Stomach (tissue), 9 donors: ENCODE results near the gene C10orf90. TPM values are rescaled to one million over a fixed set of nuclear protein-coding genes. Genes with fewer than 3 reads are reported as not detected.

Experiments used
- DNase-seq, 2 donors: peaks; one replicate each; pipeline versions ENCODE4 v3.0.0 to v3.0.0-alpha.2; 2013 to 2019
- H3K27ac ChIP-seq, 5 donors: fragments of 200-600 bp in 4 of 5; sonication (generic) in 4 of 5; one replicate each; pipeline ENCODE4 v1.5.1; 2013 to 2019; ENCODE audit warnings: mild to moderate bottlenecking in 1 of 5, moderate library complexity in 1 of 5
- H3K27me3 ChIP-seq, 3 donors: fragments of 200-600 bp; sonication (generic); one replicate each; pipeline ENCODE4 v1.5.1; 2017 to 2019; ENCODE audit warnings: mixed run types in 1 of 3
- H3K36me3 ChIP-seq, 4 donors: fragments of 200-600 bp; sonication (generic); 1 replicate in 3 of 4; 2 replicates in 1 of 4; pipeline ENCODE4 v1.5.1; 2016 to 2019
- H3K4me1 ChIP-seq, 4 donors: fragments of 200-600 bp; sonication (generic); one replicate each; pipeline ENCODE4 v1.5.1; 2016 to 2019
- H3K4me3 ChIP-seq, 4 donors: fragments of 200-600 bp; sonication (generic) in 3 of 4; one replicate each; pipeline ENCODE4 v1.5.1; 2016 to 2019; ENCODE audit warnings: mild to moderate bottlenecking in 1 of 4
- H3K9me3 ChIP-seq, 4 donors: fragments of 200-600 bp; sonication (generic); one replicate each; pipeline ENCODE4 v1.5.1; 2016 to 2019
- EP300 ChIP-seq: sonication (generic); formaldehyde crosslinking; IDR thresholded peaks from one replicate; pipeline ENCODE4 v1.6.1; 2017; ENCODE audit warnings: antibody characterized with exemption
- POLR2A ChIP-seq, 4 donors: fragments of 450-650 bp; IDR thresholded peaks; one replicate each; pipeline ENCODE4 v1.6.1; 2016; ENCODE audit warnings: antibody characterized with exemption in 4 of 4, control low read depth in 2 of 4, mild to moderate bottlenecking in 1 of 4, moderate library complexity in 1 of 4
- POLR2AphosphoS5 ChIP-seq, 3 donors: sonication (generic); formaldehyde crosslinking; IDR thresholded peaks; one replicate each; pipeline ENCODE4 v1.6.1; 2016; ENCODE audit warnings: antibody characterized with exemption in 3 of 3
- WGBS, 5 donors: extraction: QIAGEN DNeasy Blood & Tissue Kit in 3 of 5; methylation state at CpG; one replicate each; pipeline versions ENCODE4 v1.1.5 to v1.1.7; 2013 to 2018; 5-methylcytosine and 5-hydroxymethylcytosine counted together
- intact Hi-C: fragments of 100-400 bp; cut with DNase I; formaldehyde crosslinking; loops from one replicate; pipeline ENCODE4 v1.15.1; 2023; ENCODE audit warnings: low total_unique reads
- polyA plus RNA-seq, 3 donors: library from polyadenylated mRNA; stranded (reverse); fragments of 200-250 nt; gene quantifications; one replicate each; pipeline ENCODE4 v1.2.3, GENCODE V29; 2013
- total RNA-seq, 5 donors: library from RNA; depleted of rRNA; stranded (reverse); fragments of >200 nt; gene quantifications; one replicate each; pipeline versions ENCODE4 v1.1.0 to v1.2.3, GENCODE V29; 2014 to 2016
- TF ChIP-seq, protein P1 (sequence below), 7 experiments: fragments of 450-650 bp in 4 of 7; fragments of 200-600 bp in 3 of 7; sonication (generic) in 3 of 7; IDR thresholded peaks; one replicate each; pipeline ENCODE4 v1.5.1; 2016 to 2019; ENCODE audit warnings: antibody characterized with exemption in 7 of 7, control low read depth in 2 of 7, mild to moderate bottlenecking in 1 of 7
- donor health status: healthy with polysubstance abuse.
- donor health status: Bipolar disorder and iron deficiency.
- donor health status: healthy.

The C10orf90 gene
- total and polyA plus RNA-seq, 8 donors, result not detected

DNA sequence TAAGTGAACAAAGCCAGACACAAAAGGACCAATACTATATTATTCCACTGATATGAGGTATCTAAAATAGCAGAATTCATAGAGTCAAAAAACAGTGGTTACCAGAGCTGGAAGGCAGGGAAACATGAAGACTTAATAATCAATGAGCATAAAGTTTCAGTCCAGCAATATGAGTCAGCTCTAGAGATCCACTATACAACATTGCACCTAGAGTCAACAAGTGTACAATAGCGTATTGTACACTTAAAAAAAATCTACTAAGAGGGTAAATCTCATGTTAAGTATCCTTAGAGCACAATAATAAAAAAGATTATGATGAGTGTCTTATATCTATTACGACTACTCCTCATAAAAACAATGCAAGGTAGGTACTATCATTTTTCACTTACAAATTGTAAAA lies 36.1 kb downstream of the C10orf90 start:
- TF ChIP-seq POLR2A (IDR thresholded peaks at IDR 0.05) (no peak), POLR2AphosphoS5 (IDR thresholded peaks at IDR 0.05) (no peak), EP300 (no peak)
- TF ChIP-seq, protein P1, sequence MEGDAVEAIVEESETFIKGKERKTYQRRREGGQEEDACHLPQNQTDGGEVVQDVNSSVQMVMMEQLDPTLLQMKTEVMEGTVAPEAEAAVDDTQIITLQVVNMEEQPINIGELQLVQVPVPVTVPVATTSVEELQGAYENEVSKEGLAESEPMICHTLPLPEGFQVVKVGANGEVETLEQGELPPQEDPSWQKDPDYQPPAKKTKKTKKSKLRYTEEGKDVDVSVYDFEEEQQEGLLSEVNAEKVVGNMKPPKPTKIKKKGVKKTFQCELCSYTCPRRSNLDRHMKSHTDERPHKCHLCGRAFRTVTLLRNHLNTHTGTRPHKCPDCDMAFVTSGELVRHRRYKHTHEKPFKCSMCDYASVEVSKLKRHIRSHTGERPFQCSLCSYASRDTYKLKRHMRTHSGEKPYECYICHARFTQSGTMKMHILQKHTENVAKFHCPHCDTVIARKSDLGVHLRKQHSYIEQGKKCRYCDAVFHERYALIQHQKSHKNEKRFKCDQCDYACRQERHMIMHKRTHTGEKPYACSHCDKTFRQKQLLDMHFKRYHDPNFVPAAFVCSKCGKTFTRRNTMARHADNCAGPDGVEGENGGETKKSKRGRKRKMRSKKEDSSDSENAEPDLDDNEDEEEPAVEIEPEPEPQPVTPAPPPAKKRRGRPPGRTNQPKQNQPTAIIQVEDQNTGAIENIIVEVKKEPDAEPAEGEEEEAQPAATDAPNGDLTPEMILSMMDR (IDR thresholded peaks at IDR 0.05), result no peak

GRCh38 chr10:126632705-126633104 lies 37.8 kb downstream of the C10orf90 start:
- intact Hi-C loops, result no loop called here
- no peaks in the 10 kb centered on the region for H3K27me3 ChIP-seq
- 72 to 79% (median 77%) methylated on average over 4 of the region's 4 CpGs for WGBS, 5 donors

More for the DNA sequence above, 36.1 kb downstream of the C10orf90 start:
- no peaks in the 10 kb centered on the region for H3K4me1 ChIP-seq
- 74 to 86% (median 82%) methylated on average over 2 of the region's 2 CpGs for WGBS, 5 donors
- intact Hi-C loops, result no loop called here
- H3K27ac ChIP-seq, result no peak overlapping the region
- no peak overlapping the region for H3K4me3 ChIP-seq
- H3K36me3 ChIP-seq, result no peaks in the 10 kb centered on the region
- DNase-seq, result no peak
- H3K9me3 ChIP-seq, result no peaks in the 10 kb centered on the region
- H3K27me3 ChIP-seq, result no peaks in the 10 kb centered on the region

DNA sequence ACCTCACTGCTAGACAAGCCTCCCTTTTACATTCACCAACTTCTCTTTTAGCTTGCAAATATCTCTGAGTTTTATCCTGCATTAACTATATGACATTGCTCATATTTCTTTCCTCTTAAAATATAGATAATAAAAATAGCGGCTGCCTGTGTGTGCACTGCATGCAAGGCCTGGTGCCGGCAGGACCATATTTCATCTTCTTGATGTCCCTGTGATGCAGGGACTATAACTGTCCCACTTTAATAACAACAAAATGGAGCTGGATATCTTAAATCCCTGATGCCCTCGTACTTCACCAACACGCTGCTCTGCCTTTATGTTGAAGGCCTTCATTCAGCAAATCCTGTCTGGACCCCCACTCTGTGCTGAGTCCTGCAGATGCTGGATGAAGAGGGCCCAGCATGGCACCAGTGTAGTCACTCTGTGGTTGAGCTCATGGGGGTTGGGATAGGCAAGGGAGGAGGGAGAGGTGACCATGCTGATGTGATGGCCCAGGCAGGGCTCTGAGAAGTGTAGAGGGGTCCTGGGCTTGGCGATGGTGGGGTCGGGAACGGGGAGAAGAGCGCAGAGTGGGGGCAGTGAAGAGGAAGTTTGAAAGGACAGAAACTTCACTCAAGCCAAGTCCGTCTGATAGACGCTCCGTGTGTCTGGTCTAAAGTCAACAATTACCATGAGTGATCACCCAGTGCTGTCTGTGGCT lies 40.4 kb downstream of the C10orf90 start:
- H3K4me3 ChIP-seq, result no peak overlapping the region
- H3K4me1 ChIP-seq, result no peaks in the 10 kb centered on the region
- H3K27me3 ChIP-seq, result no peaks in the 10 kb centered on the region
- TF ChIP-seq POLR2AphosphoS5 (IDR thresholded peaks at IDR 0.05) (no peak), EP300 (no peak), POLR2A (IDR thresholded peaks at IDR 0.05) (no peak)
- TF ChIP-seq, protein P1 (IDR thresholded peaks at IDR 0.05), result no peak
- no peaks in the 10 kb centered on the region for H3K9me3 ChIP-seq
- no peaks in the 10 kb centered on the region for H3K36me3 ChIP-seq
- H3K27ac ChIP-seq, result no peak overlapping the region
- DNase-seq, result no peak
- WGBS, 5 donors, result 74 to 84% (median 79%) methylated on average over 11 of the region's 11 CpGs
- intact Hi-C loops, result no loop called here

More at GRCh38 chr10:126632705-126633104, 37.8 kb downstream of the C10orf90 start:
- H3K4me3 ChIP-seq, result no peak overlapping the region
- H3K36me3 ChIP-seq, result no peaks in the 10 kb centered on the region
- TF ChIP-seq, protein P1 (IDR thresholded peaks at IDR 0.05), result no peak
- no peak for TF ChIP-seq POLR2AphosphoS5 (IDR thresholded peaks at IDR 0.05)
- TF ChIP-seq EP300, result no peak
- TF ChIP-seq POLR2A (IDR thresholded peaks at IDR 0.05), result no peak
- H3K9me3 ChIP-seq, result no peaks in the 10 kb centered on the region
- no peaks in the 10 kb centered on the region for H3K4me1 ChIP-seq
- H3K27ac ChIP-seq, result no peak overlapping the region
- no peak for DNase-seq

GRCh38 chr10:126628746-126629145 lies 41.7 kb downstream of the C10orf90 start:
- Histone ChIP-seq H3K4me1 (no peaks in the 10 kb centered on the region), H3K9me3 (no peaks in the 10 kb centered on the region), H3K27me3 (no peaks in the 10 kb centered on the region), H3K27ac (no peak overlapping the region), H3K4me3 (no peak overlapping the region), H3K36me3 (no peaks in the 10 kb centered on the region)
- intact Hi-C loops, result no loop called here
- DNase-seq, result no peak
- TF ChIP-seq POLR2A (IDR thresholded peaks at IDR 0.05) (no peak), POLR2AphosphoS5 (IDR thresholded peaks at IDR 0.05) (no peak), EP300 (no peak)
- TF ChIP-seq, protein P1 (IDR thresholded peaks at IDR 0.05), result no peak
- WGBS, 5 donors, result 70 to 89% (median 87%) methylated on average over 3 of the region's 3 CpGs
